HG03378 (cell line): ENCODE data around the gene PKP3.
"Not testable (repeated sequence)": the region's sequence is repeated elsewhere in the genome, so short reads cannot be mapped to it uniquely, and the experiment has no call there.

ENCODE experiments used
- ATAC-seq: cut with Tn5 transposase; IDR thresholded peaks from one replicate; pipeline ENCODE4 v1.9.1; 2021; ENCODE audit warnings: mild to moderate bottlenecking, moderate library complexity; ENCODE audit not compliant: unreplicated experiment

Gene PKP3

GRCh38 chr11:425301-425700 is 31.3 kb downstream of the PKP3 start:
- no peak for ATAC-seq

- no peak for ATAC-seq
Observed at GRCh38 chr11:426851-427250, 32.8 kb downstream of the PKP3 start.

DNA sequence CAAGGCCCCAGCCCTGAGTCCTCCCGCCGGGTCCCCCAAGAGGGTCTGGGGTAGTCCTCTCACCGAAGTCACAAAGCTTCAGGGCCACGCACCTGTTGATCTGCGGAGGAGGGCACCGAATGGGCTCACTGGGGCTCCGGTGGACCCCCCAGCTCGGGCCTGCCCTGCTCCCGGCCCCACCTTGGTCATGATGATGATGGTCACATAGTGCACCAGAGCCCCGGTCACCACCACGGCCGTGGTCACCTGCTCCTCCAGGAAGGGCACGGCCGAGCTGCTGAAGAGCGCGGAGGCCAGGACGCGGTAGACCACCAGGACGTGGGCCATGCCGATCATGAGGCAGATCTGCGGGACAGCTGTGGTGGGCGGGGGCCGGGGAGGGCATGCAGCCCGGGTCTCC is 34.3 kb downstream of the PKP3 start:
- ATAC-seq: no peak

GRCh38 chr11:429391-429790 is 35.4 kb downstream of the PKP3 start:
- no peak for ATAC-seq

GRCh38 chr11:429931-430456 is 36.0 kb downstream of the PKP3 start:
- ATAC-seq: no peak

DNA sequence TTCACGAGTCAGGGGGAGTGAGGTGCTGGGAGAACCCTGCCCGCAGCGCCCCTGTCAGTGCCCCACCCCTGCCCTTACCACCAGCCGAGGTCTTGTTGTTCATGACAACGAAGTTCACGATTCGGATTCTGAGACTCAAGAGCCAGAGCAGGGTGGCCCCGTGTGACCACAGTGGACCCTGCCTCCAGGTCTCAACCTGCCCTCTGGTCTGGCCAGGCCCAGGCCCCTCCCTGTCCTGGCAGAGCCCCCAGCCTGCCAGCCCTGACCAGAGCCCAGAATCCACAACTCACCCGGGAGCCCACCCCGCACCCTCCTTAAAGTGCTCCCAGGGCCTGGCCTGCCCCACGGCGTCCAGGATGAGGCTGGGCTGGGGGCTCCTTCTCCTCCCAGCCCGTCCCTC is 37.9 kb downstream of the PKP3 start:
- no peak for ATAC-seq

- ATAC-seq: no peak
Observed at GRCh38 chr11:432501-433100, 38.6 kb downstream of the PKP3 start.

DNA sequence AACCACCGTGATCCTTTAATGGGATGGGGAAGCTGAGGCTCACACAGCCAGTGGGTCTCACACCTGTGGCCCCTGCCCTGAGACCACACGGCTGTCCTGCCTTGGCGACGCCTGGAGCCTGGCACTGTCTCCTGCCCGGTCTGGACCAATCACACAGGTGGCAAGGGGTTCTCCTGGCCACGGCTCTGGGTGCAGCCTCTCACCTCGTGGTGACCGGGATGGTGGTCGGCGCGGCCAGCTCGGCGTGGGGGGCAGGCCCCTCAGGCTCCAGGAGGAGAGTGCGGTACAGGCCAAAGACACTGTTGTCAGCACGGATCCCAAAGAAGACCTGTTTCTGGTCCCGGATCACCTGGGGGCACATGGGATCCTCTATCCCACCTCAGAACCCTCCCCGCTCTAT is 39.1 kb downstream of the PKP3 start:
- ATAC-seq: no peak

GRCh38 chr11:433641-434040 is 39.6 kb downstream of the PKP3 start:
- no peak for ATAC-seq

DNA sequence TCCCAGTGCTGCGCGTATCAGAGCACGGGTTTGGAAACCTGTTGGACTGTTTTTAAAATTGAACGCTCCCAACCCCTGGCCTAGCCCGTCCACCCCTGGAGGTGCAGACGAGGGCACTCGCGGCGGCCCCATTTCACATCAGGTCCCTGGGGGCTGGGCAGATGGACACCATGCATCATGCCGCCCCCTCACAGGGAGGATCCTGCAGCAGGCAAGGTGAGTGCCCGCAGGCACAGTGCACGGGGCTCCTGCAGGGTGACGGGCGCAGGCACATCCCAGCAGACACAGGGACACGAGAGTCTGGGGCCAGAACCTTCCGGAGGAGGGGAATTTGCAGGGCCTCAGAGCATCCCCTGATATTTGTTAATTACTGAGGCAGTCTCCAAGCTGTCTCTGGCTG is 40.5 kb downstream of the PKP3 start:
- no peak for ATAC-seq

DNA sequence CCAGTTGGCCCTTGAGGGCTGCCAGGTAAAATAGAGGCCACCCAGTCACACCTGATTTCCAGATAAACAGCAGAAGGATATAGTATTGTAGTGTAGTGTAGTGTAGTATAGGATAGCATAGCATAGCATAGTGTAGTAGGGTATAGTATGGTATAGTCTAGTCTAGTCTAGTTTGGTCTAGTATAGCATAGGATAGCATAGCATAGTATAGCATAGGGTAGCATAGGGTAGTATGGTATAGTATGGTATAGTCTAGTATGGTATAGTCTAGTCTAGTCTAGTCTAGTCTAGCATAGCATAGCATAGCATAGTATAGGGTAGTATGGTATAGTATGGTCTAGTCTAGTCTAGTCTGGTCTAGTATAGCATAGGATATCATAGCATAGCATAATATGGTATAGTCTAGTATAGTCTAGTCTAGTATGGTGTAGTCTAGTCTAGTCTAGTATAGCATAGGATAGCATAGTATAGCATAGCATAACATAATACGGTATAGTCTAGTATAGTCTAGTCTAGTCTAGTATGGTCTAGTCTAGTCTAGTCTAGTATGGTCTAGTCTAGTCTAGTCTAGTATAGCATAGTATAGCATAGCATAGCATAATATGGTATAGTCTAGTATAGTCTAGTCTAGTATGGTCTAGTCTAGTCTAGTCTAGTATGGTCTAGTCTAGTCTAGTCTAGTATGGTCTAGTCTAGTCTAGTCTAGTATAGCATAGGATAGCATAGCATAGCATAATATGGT is 41.2 kb downstream of the PKP3 start:
- ATAC-seq: not testable (repeated sequence)

GRCh38 chr11:437228-437870 is 43.3 kb downstream of the PKP3 start:
- no peak for ATAC-seq

DNA sequence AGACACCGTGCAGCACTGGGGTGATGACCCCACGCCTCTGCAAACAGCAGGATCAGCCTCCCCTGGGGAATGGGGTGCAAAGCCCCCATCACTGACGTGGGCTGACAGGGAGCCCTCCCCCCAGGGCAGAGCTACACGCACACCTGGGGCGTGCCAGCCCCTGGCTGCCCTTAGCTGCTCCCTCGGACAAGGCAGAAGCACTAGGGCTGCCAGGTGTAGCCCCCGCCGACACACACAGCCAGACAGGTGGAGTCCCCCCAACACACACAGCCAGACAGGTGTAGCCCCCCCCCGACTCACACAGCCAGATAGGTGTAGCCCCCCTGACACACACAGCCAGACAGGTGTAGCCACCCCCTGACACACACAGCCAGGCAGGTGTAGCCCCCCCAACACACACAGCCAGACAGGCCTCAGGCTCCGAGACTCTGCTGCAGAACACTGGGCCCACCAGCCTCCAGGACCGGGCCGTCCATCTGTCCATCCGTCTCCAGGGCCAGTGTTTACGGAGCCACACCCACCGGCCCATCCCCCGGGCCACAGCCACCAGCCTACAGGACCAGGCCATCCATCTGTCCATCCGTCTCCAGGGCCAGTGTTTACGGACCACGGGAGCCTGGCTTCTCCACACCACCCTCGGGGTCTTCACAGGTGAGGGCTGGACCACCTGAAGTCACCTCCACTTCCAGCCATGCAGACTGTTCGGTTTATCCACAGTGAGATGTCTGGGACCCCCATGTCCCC is 44.3 kb downstream of the PKP3 start:
- no peak for ATAC-seq

DNA sequence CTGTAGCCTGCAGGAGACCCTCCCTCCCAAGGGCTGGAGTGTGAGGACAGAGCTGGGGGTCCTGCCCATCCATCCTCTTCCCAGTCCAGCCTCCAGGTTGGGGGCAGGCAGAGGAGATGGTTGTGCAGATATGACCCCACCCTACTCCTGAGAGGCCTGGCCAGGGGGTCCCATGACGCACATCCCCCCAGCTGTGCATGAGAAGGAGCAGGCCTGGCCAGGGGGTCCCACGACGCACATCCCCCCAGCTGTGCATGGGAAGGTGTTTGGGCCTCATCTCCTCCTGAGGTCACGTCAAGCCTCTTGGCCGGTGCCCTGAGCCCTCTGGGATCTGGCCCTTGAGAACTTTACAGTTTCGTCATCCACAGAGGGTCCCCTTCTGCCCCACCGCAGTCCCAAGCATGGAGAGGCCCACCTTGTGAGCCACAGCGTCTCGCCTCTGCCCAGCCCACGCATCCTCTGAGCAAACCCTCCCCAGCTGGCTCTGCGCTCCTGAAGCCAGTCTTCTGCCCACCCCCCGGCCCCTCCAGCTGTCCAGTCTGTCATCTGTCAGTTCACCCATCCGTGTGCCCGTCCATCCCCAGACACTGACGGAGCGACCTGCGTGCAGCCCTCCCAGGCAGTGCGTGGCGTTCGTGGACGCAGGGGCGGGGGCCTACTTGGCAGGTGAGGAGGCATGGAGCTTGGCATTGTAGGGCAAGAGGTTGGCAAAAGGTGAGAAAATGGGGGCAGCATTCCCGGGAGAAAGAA is 45.5 kb downstream of the PKP3 start:
- no peak for ATAC-seq

DNA sequence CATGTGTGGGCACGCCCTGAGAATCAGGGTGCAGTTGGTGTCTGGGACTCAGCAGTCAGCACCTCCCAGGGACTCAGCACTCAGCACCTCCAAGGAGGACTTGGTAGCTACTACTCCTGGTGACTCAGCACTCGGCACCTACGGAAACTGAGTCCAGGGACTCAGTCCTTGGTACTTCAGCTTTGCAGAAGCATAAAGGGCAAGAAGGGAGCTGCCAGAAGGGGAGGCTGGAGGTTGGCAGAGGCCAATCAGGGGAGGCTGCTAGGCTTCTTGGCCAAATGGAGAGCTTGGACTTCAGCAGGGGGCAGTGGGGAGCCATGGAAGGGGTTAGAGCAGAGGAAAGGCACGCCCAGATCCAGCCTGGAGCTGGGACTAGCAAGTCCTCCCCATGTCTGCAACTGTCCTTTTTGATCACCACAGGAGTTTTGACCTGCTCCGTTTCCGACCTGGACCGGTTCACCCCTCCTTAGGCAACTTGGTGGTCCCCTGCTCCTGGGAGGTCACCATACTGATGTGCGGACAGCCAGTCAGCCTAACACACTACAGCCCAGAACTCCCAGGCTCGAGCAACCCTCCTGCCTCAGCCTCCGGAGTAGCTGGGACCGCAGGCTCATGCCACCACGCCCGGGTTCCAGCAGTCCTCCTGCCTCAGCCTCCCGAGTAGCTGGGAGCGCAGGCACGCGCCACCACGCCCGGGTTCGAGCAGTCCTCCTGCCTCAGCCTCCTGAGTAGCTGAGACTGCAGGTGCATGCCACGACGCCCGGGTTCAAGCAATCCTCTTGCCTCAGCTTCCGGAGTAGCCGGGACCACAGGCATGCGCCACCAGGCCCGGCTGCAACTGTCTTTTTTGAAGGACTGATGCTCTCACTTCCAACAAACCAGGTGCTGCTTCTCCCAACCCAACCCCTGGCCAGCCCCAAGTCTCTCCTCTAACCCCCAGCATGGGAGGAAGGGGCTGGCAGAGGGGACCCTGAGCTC is 46.3 kb downstream of the PKP3 start:
- ATAC-seq: no peak

GRCh38 chr11:441043-441417 is 47.0 kb downstream of the PKP3 start:
- ATAC-seq: no peak

- no peak for ATAC-seq
Observed at GRCh38 chr11:441418-442274, 47.6 kb downstream of the PKP3 start, which contains the start of gene ANO9. Gene ANO9, minus strand, starts transcription at chr11:442011. Its CDS starts 85 bp downstream, at chr11:441926.

- no peak for ATAC-seq
Observed at GRCh38 chr11:442611-443081, 48.6 kb downstream of the PKP3 start.
